ENCODE results near the gene AK3. TPM values are rescaled to one million over a fixed set of nuclear protein-coding genes. Genes with fewer than 3 reads are reported as not detected.
A peak's percentile ranks its signal among the peaks of the same experiment; 100 is the strongest.

The AK3 gene
- total RNA-seq, 1 donor from 2014 or later = 59.0 TPM

GRCh38 chr9:4739587-4740387 lies 1.2 kb downstream of the AK3 start:
- peaks cover 3% of the 10 kb centered on the region for H3K9me3 Mint-ChIP-seq
- TF ChIP-seq CTCF (conservative IDR thresholded peaks at IDR 0.05) = no peak
- peaks cover under 1% of the 10 kb centered on the region for H3K36me3 Mint-ChIP-seq (ENCODE audit: low read depth)
- peaks cover 31% of the 10 kb centered on the region for H3K4me1 Mint-ChIP-seq
- peak overlapping the region; percentile 93 for H3K27ac Mint-ChIP-seq (ENCODE audit: unreplicated experiment)
- peak; percentile 5 for DNase-seq (ENCODE audit: low read depth, low spot score)
- H3K4me3 Mint-ChIP-seq = peak overlapping the region; percentile 91
- no peaks in the 10 kb centered on the region for H3K27me3 Mint-ChIP-seq (ENCODE audit: low read depth)

GRCh38 chr9:4738866-4739586 lies 2.0 kb downstream of the AK3 start:
- Mint-ChIP-seq H3K36me3 (ENCODE audit: low read depth) (peaks cover 3% of the 10 kb centered on the region), H3K27ac (ENCODE audit: unreplicated experiment) (peak overlapping the region; percentile 71), H3K9me3 (no peaks in the 10 kb centered on the region), H3K4me3 (peak overlapping the region; percentile 91), H3K27me3 (ENCODE audit: low read depth) (no peaks in the 10 kb centered on the region), H3K4me1 (peaks cover 31% of the 10 kb centered on the region)
- no peak for TF ChIP-seq CTCF (conservative IDR thresholded peaks at IDR 0.05)
- no peak for DNase-seq (ENCODE audit: low read depth, low spot score)

DNA sequence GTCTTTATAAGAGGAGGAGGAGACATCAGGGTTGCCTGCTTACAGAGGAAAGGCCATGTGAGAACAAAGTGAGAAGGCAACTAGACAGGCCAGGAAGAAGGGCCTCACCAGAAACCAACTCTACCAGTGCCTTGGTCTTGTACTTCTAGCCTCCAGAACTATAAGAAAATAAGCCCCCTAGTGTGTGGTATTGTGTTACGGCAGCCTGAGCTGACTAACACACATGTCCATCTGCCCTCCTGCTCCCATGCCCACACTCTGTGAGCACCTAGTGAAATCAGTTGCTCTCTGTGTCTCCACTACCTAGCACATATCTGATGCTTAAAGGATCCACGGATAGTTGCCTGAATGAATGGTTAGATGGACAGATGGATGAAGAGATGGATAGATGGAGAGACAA lies 6.9 kb downstream of the AK3 start:
- Mint-ChIP-seq H3K4me1 (peaks cover 11% of the 10 kb centered on the region), H3K36me3 (ENCODE audit: low read depth) (peaks cover 3% of the 10 kb centered on the region), H3K27ac (ENCODE audit: unreplicated experiment) (peak overlapping the region; percentile 24), H3K9me3 (no peaks in the 10 kb centered on the region), H3K27me3 (ENCODE audit: low read depth) (no peaks in the 10 kb centered on the region), H3K4me3 (no peak overlapping the region)
- DNase-seq (ENCODE audit: low read depth, low spot score) = no peak
- no peak for TF ChIP-seq CTCF (conservative IDR thresholded peaks at IDR 0.05)

DNA sequence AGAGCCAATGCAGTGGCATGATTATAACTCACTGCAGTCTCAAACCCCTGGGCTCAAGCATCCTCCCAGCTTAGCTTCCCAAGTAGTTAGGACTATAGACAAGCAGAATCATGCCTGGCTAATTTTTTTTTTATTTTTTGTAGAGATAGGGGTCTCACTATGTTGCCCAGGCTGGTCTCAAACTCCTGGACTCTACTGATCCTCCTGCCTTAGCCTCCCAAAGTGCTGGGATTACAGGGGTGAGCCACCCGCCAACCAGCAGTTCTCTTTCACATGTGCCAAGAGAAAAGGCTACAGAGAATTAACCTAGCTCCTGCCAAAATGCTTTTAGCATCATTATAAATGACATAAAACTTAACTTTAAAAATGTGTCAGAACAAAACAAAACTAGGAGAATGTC lies 8.1 kb downstream of the AK3 start:
- Mint-ChIP-seq H3K27me3 (ENCODE audit: low read depth) (no peaks in the 10 kb centered on the region), H3K9me3 (no peaks in the 10 kb centered on the region), H3K4me1 (peaks cover 8% of the 10 kb centered on the region), H3K4me3 (no peak overlapping the region), H3K27ac (ENCODE audit: unreplicated experiment) (no peak overlapping the region), H3K36me3 (ENCODE audit: low read depth) (peaks cover 3% of the 10 kb centered on the region)
- no peak for DNase-seq (ENCODE audit: low read depth, low spot score)
- no peak for TF ChIP-seq CTCF (conservative IDR thresholded peaks at IDR 0.05)

DNA sequence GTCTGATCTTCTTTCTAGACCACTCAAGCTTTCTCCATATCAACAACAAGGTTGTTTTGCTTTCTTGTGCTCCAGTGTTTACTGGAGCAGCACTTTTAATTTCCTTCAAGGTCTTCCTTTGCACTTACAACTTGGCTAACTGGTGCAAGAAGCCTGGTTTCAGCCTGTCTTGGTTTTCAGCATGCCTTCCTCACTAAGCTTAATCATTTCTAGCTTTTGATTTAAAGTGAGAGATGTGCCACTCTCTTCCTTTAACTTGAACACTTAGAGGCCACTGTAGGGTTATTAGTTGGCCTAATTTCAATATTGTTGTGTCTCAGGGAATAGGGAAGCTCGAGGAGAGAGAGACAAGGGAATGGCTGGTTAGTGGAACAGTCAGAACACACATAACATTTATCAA lies 13.4 kb downstream of the AK3 start:
- H3K4me1 Mint-ChIP-seq = peaks cover 5% of the 10 kb centered on the region
- TF ChIP-seq CTCF (conservative IDR thresholded peaks at IDR 0.05) = no peak
- H3K27me3 Mint-ChIP-seq (ENCODE audit: low read depth) = no peaks in the 10 kb centered on the region
- peaks cover 8% of the 10 kb centered on the region for H3K36me3 Mint-ChIP-seq (ENCODE audit: low read depth)
- no peaks in the 10 kb centered on the region for H3K9me3 Mint-ChIP-seq
- DNase-seq (ENCODE audit: low read depth, low spot score) = no peak
- no peak overlapping the region for H3K4me3 Mint-ChIP-seq
- H3K27ac Mint-ChIP-seq (ENCODE audit: unreplicated experiment) = no peak overlapping the region

Measured in neural crest cell (in vitro differentiated cells).